A549 (cell line): ENCODE measurements around the gene MEGF6.

Experiments used
- ESRRA ChIP-seq: fragments of 150-350 bp; IDR thresholded peaks from 2 replicates; pipeline ENCODE4 v1.6.1; 2014; ENCODE audit warnings: mild to moderate bottlenecking, low read length, borderline replicate concordance
- HDAC2 ChIP-seq: fragments of 200-600 bp; sonication (generic); IDR thresholded peaks from 2 replicates; pipeline ENCODE4 v1.6.1; 2016
- MAFK ChIP-seq: fragments of 450-650 bp; IDR thresholded peaks from 2 replicates; pipeline ENCODE4 v1.6.1; 2014; ENCODE audit not compliant: partially characterized antibody
- POLR2AphosphoS2 ChIP-seq: conservative IDR thresholded peaks from 2 replicates; pipeline ENCODE4 v1.6.1; 2012; ENCODE audit warnings: low read length, improper control_type of control experiment, inconsistent platforms
- RFX5 ChIP-seq: fragments of 450-650 bp; IDR thresholded peaks from 2 replicates; pipeline ENCODE4 v1.7.1; 2014; ENCODE audit warnings: antibody characterized with exemption, mild to moderate bottlenecking, moderate library complexity
- RNF2 ChIP-seq: fragments of 200-600 bp; sonication (generic); IDR thresholded peaks from 2 replicates; pipeline ENCODE4 v1.6.1; 2016; ENCODE audit warnings: low read depth, mild to moderate bottlenecking, antibody characterized with exemption, moderate library complexity, borderline replicate concordance
- TF ChIP-seq, protein P1 (sequence below): fragments of >200 bp; sonication (Bioruptor Twin); formaldehyde crosslinking; IDR thresholded peaks from 3 replicates; pipeline ENCODE4 v1.5.1; 2016
- TF ChIP-seq, protein P2 (sequence below): IDR thresholded peaks from 2 replicates; pipeline ENCODE4 v1.6.1; 2012

- no peak for TF ChIP-seq HDAC2
- TF ChIP-seq, protein P1, sequence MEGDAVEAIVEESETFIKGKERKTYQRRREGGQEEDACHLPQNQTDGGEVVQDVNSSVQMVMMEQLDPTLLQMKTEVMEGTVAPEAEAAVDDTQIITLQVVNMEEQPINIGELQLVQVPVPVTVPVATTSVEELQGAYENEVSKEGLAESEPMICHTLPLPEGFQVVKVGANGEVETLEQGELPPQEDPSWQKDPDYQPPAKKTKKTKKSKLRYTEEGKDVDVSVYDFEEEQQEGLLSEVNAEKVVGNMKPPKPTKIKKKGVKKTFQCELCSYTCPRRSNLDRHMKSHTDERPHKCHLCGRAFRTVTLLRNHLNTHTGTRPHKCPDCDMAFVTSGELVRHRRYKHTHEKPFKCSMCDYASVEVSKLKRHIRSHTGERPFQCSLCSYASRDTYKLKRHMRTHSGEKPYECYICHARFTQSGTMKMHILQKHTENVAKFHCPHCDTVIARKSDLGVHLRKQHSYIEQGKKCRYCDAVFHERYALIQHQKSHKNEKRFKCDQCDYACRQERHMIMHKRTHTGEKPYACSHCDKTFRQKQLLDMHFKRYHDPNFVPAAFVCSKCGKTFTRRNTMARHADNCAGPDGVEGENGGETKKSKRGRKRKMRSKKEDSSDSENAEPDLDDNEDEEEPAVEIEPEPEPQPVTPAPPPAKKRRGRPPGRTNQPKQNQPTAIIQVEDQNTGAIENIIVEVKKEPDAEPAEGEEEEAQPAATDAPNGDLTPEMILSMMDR, result no peak
- TF ChIP-seq RFX5, result no peak
- TF ChIP-seq ESRRA, result no peak
- TF ChIP-seq MAFK, result no peak
- no peak for TF ChIP-seq RNF2
- TF ChIP-seq, protein P2, sequence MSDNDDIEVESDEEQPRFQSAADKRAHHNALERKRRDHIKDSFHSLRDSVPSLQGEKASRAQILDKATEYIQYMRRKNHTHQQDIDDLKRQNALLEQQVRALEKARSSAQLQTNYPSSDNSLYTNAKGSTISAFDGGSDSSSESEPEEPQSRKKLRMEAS, result no peak
- TF ChIP-seq POLR2AphosphoS2, result no peak
Measured at GRCh38 chr1:3620708-3621107, 9.4 kb upstream of the MEGF6 start.
